Neural progenitor cell (in vitro differentiated cells): ENCODE measurements around the gene RNF38. TPM values are rescaled to one million over a fixed set of nuclear protein-coding genes. Genes with fewer than 3 reads are reported as not detected.

Experiments
- DNase-seq: peaks from one replicate; pipeline ENCODE4 v3.0.0-alpha.2; 2016; ENCODE audit warnings: low spot score
- H2AFZ ChIP-seq: fragments of 200-600 bp; sonication (generic); replicated peaks from 2 replicates; pipeline ENCODE4 v1.6.1; 2016; ENCODE audit warnings: antibody characterized with exemption
- H3F3A ChIP-seq: fragments of 200-600 bp; sonication (generic); 2 replicates; pipeline ENCODE4 v1.6.1; 2016; ENCODE audit warnings: antibody characterized with exemption, low read depth
- H3K27ac ChIP-seq: fragments of 200-600 bp; sonication (generic); 2 replicates; pipeline ENCODE4 v1.5.1; 2016; ENCODE audit warnings: mild to moderate bottlenecking
- H3K27me3 ChIP-seq: fragments of 200-600 bp; sonication (generic); 2 replicates; pipeline ENCODE4 v1.6.1; 2016; ENCODE audit warnings: mild to moderate bottlenecking, moderate library complexity
- H3K36me3 ChIP-seq: fragments of 200-600 bp; sonication (generic); 2 replicates; pipeline ENCODE4 v1.5.1; 2016
- H3K4me1 ChIP-seq: fragments of 200-600 bp; sonication (generic); 2 replicates; pipeline ENCODE4 v1.6.1; 2016; ENCODE audit warnings: mixed run types
- H3K4me2 ChIP-seq: fragments of 200-600 bp; sonication (generic); 2 replicates; pipeline ENCODE4 v1.6.1; 2016
- H3K4me3 ChIP-seq: fragments of 200-600 bp; sonication (generic); 2 replicates; pipeline ENCODE4 v1.5.1; 2016
- H3K79me2 ChIP-seq: fragments of 200-600 bp; sonication (generic); 2 replicates; pipeline ENCODE4 v1.6.1; 2016; ENCODE audit warnings: low read depth
- H3K9ac ChIP-seq: fragments of 200-600 bp; sonication (generic); 2 replicates; pipeline ENCODE4 v1.6.1; 2016
- H3K9me3 ChIP-seq: fragments of 200-600 bp; sonication (generic); 2 replicates; pipeline ENCODE4 v1.5.1; 2016; ENCODE audit warnings: low read depth
- H4K20me1 ChIP-seq: fragments of 200-600 bp; sonication (generic); 2 replicates; pipeline ENCODE4 v1.6.1; 2016; ENCODE audit warnings: low read depth
- H3K27ac Mint-ChIP-seq: 3 replicates; pipeline ENCODE4 v1.8.0; 2021; ENCODE audit warnings: mixed read lengths
- H3K27me3 Mint-ChIP-seq: 2 replicates; pipeline ENCODE4 v1.8.0; 2022; ENCODE audit warnings: low read depth, mild to moderate bottlenecking, inconsistent platforms, moderate library complexity, mixed read lengths; ENCODE audit not compliant: insufficient read depth
- H3K36me3 Mint-ChIP-seq: 3 replicates; pipeline ENCODE4 v1.8.0; 2021; ENCODE audit warnings: mixed read lengths
- H3K4me1 Mint-ChIP-seq: 3 replicates; pipeline ENCODE4 v1.8.0; 2021; ENCODE audit warnings: mixed read lengths
- H3K4me3 Mint-ChIP-seq: 3 replicates; pipeline ENCODE4 v1.8.0; 2021; ENCODE audit warnings: mild to moderate bottlenecking, moderate library complexity, mixed read lengths
- H3K9me3 Mint-ChIP-seq: 3 replicates; pipeline ENCODE4 v1.8.0; 2020; ENCODE audit warnings: mixed read lengths
- EZH2 ChIP-seq: fragments of 200-600 bp; sonication (generic); IDR thresholded peaks from 2 replicates; pipeline ENCODE4 v1.6.1; 2017; ENCODE audit warnings: antibody characterized with exemption, mild to moderate bottlenecking, moderate library complexity
- EZH2phosphoT487 ChIP-seq: fragments of 200-600 bp; sonication (generic); IDR thresholded peaks from 2 replicates; pipeline ENCODE4 v1.6.1; 2017; ENCODE audit warnings: antibody characterized with exemption
- total RNA-seq: library from RNA; depleted of rRNA; stranded (reverse); fragments of >200 nt; gene quantifications from 2 replicates; pipeline ENCODE4 v1.2.3, GENCODE V29; 2015; ENCODE audit warnings: low replicate concordance
- TF ChIP-seq, protein P1 (sequence below): fragments of 200-600 bp; sonication (generic); IDR thresholded peaks from 2 replicates; pipeline ENCODE4 v1.5.1; 2017; ENCODE audit warnings: antibody characterized with exemption, mild to moderate bottlenecking

Gene RNF38
- total RNA-seq, 1 donor from 2014 or later, result 63.8 TPM

DNA sequence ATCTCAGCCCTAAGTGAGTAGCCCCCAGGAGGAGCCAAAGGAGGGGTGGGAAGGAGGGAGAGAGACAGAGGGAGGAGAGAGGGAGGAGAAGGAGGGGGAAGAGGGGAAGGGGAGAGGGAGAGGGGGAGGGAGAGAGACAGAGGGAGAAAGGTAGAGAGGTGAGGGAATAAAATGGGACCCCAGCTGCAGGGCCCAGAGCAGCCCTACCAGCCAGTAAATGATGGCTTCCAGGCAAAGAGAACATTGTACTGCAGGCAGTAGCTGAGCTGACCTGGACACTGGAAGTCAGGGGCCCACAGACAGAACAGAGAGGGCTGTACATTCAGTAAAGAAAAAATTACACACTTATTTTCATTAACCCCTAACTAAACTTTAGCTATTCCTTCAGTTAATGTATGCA is 84.0 kb downstream of the RNF38 start:
- no peak overlapping the region for H3K4me3 Mint-ChIP-seq
- H3K9ac ChIP-seq, result no peak overlapping the region
- no peaks in the 10 kb centered on the region for H3K79me2 ChIP-seq
- H3K36me3 ChIP-seq, result no peaks in the 10 kb centered on the region
- peak overlapping the region; percentile 34 for H3K27ac ChIP-seq
- H3K36me3 Mint-ChIP-seq, result no peaks in the 10 kb centered on the region
- no peaks in the 10 kb centered on the region for H3K9me3 Mint-ChIP-seq
- DNase-seq, result no peak
- H3K27me3 Mint-ChIP-seq, result no peaks in the 10 kb centered on the region
- no peaks in the 10 kb centered on the region for H3K9me3 ChIP-seq
- H3K27me3 ChIP-seq, result no peaks in the 10 kb centered on the region
- no peaks in the 10 kb centered on the region for H3K4me1 Mint-ChIP-seq
- H3K27ac Mint-ChIP-seq, result no peak overlapping the region
- peak overlapping the region; percentile 42 for H3K4me2 ChIP-seq
- H3K4me1 ChIP-seq, result peaks cover 18% of the 10 kb centered on the region
- no peak for TF ChIP-seq EZH2
- TF ChIP-seq, protein P1, sequence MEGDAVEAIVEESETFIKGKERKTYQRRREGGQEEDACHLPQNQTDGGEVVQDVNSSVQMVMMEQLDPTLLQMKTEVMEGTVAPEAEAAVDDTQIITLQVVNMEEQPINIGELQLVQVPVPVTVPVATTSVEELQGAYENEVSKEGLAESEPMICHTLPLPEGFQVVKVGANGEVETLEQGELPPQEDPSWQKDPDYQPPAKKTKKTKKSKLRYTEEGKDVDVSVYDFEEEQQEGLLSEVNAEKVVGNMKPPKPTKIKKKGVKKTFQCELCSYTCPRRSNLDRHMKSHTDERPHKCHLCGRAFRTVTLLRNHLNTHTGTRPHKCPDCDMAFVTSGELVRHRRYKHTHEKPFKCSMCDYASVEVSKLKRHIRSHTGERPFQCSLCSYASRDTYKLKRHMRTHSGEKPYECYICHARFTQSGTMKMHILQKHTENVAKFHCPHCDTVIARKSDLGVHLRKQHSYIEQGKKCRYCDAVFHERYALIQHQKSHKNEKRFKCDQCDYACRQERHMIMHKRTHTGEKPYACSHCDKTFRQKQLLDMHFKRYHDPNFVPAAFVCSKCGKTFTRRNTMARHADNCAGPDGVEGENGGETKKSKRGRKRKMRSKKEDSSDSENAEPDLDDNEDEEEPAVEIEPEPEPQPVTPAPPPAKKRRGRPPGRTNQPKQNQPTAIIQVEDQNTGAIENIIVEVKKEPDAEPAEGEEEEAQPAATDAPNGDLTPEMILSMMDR, result no peak
- TF ChIP-seq EZH2phosphoT487, result no peak
- H4K20me1 ChIP-seq, result no peaks in the 10 kb centered on the region
- no peak overlapping the region for H3K4me3 ChIP-seq
- H3F3A ChIP-seq, result peaks cover 6% of the 10 kb centered on the region
- peak overlapping the region; percentile 99 for H2AFZ ChIP-seq

- Histone ChIP-seq H2AFZ (peak overlapping the region; percentile 99), H3K27me3 (no peaks in the 10 kb centered on the region), H3K4me3 (no peak overlapping the region), H3K36me3 (no peaks in the 10 kb centered on the region), H3F3A (peaks cover 6% of the 10 kb centered on the region), H3K9me3 (no peaks in the 10 kb centered on the region), H3K27ac (peak overlapping the region; percentile 34), H3K4me1 (peaks cover 18% of the 10 kb centered on the region), H3K4me2 (peak overlapping the region; percentile 42), H3K79me2 (no peaks in the 10 kb centered on the region), H4K20me1 (no peaks in the 10 kb centered on the region), H3K9ac (no peak overlapping the region)
- Mint-ChIP-seq H3K9me3 (no peaks in the 10 kb centered on the region), H3K4me1 (no peaks in the 10 kb centered on the region), H3K27ac (peak overlapping the region; percentile 1), H3K4me3 (no peak overlapping the region), H3K27me3 (no peaks in the 10 kb centered on the region), H3K36me3 (no peaks in the 10 kb centered on the region)
- TF ChIP-seq, protein P1, result no peak
- TF ChIP-seq EZH2phosphoT487 (no peak), EZH2 (no peak)
- DNase-seq, result no peak
These were observed 84.8 kb downstream of the RNF38 start for GRCh38 chr9:36315283-36315682.

DNA sequence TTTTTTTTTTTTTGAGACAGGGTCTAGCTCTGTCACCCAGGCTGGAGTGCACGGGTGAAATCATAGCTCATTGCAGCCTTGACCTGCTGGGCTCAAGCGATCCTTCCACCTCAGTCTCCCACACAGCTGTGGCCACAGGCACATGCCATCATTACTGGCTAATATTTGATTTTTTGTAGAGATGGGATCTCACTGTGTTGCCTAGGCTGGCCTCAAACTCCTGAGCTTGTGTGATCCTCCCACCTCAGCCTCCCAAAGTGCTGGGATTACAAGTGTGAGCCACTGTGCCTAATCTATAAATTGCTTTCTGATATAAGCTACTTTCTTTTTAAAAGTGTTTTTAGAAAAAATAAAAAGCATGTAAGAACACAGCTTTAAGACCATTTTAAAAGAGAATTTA is 85.3 kb downstream of the RNF38 start:
- TF ChIP-seq, protein P1, result no peak
- no peak for TF ChIP-seq EZH2
- no peak for TF ChIP-seq EZH2phosphoT487
- Histone ChIP-seq H4K20me1 (no peaks in the 10 kb centered on the region), H3K4me3 (no peak overlapping the region), H3K36me3 (no peaks in the 10 kb centered on the region), H3K4me2 (no peak overlapping the region), H2AFZ (no peak overlapping the region), H3K27me3 (no peaks in the 10 kb centered on the region), H3K4me1 (peaks cover 18% of the 10 kb centered on the region), H3K9me3 (no peaks in the 10 kb centered on the region), H3K27ac (no peak overlapping the region), H3F3A (peaks cover 6% of the 10 kb centered on the region), H3K9ac (no peak overlapping the region), H3K79me2 (no peaks in the 10 kb centered on the region)
- Mint-ChIP-seq H3K36me3 (no peaks in the 10 kb centered on the region), H3K27me3 (no peaks in the 10 kb centered on the region), H3K9me3 (no peaks in the 10 kb centered on the region), H3K4me1 (no peaks in the 10 kb centered on the region), H3K4me3 (no peak overlapping the region), H3K27ac (no peak overlapping the region)
- no peak for DNase-seq
